Measurements from ENCODE around the gene TLCD5.

TLCD5 gene

GRCh38 chr11:120304526-120304925, 20.6 kb upstream of the TLCD5 start:
- Histone ChIP-seq H3K4me3 (ENCODE audit: low read depth, low read length) (no peak overlapping the region), H3K27me3 (no peaks in the 10 kb centered on the region), H3K36me3 (no peaks in the 10 kb centered on the region), H3K9me3 (no peaks in the 10 kb centered on the region), H3K4me1 (peaks cover 3% of the 10 kb centered on the region; the same call in 1 of the 2 replicates)
- DNase-seq, result no peak
- TF ChIP-seq, protein P1, sequence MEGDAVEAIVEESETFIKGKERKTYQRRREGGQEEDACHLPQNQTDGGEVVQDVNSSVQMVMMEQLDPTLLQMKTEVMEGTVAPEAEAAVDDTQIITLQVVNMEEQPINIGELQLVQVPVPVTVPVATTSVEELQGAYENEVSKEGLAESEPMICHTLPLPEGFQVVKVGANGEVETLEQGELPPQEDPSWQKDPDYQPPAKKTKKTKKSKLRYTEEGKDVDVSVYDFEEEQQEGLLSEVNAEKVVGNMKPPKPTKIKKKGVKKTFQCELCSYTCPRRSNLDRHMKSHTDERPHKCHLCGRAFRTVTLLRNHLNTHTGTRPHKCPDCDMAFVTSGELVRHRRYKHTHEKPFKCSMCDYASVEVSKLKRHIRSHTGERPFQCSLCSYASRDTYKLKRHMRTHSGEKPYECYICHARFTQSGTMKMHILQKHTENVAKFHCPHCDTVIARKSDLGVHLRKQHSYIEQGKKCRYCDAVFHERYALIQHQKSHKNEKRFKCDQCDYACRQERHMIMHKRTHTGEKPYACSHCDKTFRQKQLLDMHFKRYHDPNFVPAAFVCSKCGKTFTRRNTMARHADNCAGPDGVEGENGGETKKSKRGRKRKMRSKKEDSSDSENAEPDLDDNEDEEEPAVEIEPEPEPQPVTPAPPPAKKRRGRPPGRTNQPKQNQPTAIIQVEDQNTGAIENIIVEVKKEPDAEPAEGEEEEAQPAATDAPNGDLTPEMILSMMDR (IDR thresholded peaks at IDR 0.05; ENCODE audit: low read depth, low read length), result no peak

DNA sequence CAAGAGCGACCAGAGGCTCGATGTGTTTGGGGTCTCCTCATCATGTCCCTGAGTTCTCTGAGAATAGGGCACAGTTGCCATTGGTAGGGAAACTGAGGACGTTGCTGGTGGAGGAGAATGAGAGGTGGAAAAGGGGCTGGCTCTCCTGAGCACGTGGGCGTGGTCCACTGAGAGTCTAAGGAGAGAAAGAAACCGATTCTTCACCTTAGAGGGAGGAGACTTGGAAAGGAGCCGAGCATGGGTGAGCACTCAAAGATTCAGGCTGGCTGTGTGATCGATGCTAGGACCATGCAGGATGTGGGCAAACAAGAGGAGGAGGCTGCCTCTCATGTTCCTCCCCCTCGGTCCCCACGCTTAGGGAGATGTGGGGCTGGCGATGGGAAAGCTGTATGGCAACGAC, 19.8 kb upstream of the TLCD5 start:
- H3K27me3 ChIP-seq, result no peaks in the 10 kb centered on the region
- TF ChIP-seq, protein P1 (IDR thresholded peaks at IDR 0.05; ENCODE audit: low read depth, low read length), result no peak
- H3K9me3 ChIP-seq, result no peaks in the 10 kb centered on the region
- no peaks in the 10 kb centered on the region for H3K36me3 ChIP-seq
- no peaks in the 10 kb centered on the region for H3K4me1 ChIP-seq
- H3K4me3 ChIP-seq (ENCODE audit: low read depth, low read length), result no peak overlapping the region
- no peak for DNase-seq

- Histone ChIP-seq H3K9me3 (no peaks in the 10 kb centered on the region), H3K4me1 (no peaks in the 10 kb centered on the region), H3K4me3 (ENCODE audit: low read depth, low read length) (no peak overlapping the region), H3K36me3 (no peaks in the 10 kb centered on the region), H3K27me3 (no peaks in the 10 kb centered on the region)
- TF ChIP-seq, protein P1 (IDR thresholded peaks at IDR 0.05; ENCODE audit: low read depth, low read length), result peak; percentile 30
- DNase-seq, result no peak
These were observed 18.4 kb upstream of the TLCD5 start for GRCh38 chr11:120306519-120307242.

- no peak for DNase-seq
- Histone ChIP-seq H3K4me1 (no peaks in the 10 kb centered on the region), H3K36me3 (no peaks in the 10 kb centered on the region), H3K27me3 (no peaks in the 10 kb centered on the region), H3K4me3 (ENCODE audit: low read depth, low read length) (no peak overlapping the region), H3K9me3 (no peaks in the 10 kb centered on the region)
- TF ChIP-seq, protein P1 (IDR thresholded peaks at IDR 0.05; ENCODE audit: low read depth, low read length), result no peak
These were observed 17.6 kb upstream of the TLCD5 start for GRCh38 chr11:120307476-120307875.

DNA sequence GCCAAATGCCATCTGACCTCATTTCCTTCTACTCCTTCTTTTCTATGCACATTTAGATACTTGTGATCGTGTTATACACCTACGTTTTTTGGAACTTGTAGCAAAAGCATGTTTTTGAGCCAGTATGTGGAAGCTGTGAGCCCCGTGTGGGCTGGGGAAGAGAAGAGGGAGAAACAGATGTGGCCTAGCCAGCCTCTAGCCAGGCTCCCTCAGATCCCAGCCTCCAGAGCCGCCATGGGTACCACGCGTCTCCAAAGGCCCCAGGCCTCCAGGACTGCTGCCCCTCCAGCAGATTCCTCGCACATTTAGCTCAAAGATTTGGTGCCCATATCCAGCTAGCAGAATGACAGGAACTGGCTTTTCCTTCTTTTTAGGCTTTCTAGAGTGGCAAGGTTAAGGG, 17.0 kb upstream of the TLCD5 start:
- Histone ChIP-seq H3K27me3 (no peaks in the 10 kb centered on the region), H3K9me3 (no peaks in the 10 kb centered on the region), H3K36me3 (no peaks in the 10 kb centered on the region), H3K4me3 (ENCODE audit: low read depth, low read length) (no peak overlapping the region), H3K4me1 (no peaks in the 10 kb centered on the region)
- no peak for DNase-seq
- TF ChIP-seq, protein P1 (IDR thresholded peaks at IDR 0.05; ENCODE audit: low read depth, low read length), result no peak

DNA sequence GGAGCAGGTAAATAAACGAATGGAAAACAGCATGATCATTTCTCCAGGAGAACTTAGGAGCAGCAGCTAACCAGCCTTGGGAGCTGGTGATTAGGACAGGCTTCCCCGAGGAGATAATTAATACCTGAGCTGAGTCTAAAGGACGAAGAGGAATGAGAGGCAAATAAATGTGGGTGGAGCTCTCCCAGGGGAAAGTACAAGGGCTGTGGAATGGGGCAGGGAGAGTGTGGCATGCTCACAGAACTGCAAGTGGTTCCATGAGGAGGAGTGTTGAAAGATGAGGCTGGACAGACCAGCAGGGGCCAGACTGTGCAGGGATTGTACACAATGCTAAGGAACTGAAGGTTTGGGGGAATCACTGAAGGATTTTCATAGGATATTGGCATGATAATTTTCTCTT, 14.2 kb upstream of the TLCD5 start:
- Histone ChIP-seq H3K4me3 (ENCODE audit: low read depth, low read length) (no peak overlapping the region), H3K36me3 (no peaks in the 10 kb centered on the region), H3K9me3 (no peaks in the 10 kb centered on the region), H3K27me3 (no peaks in the 10 kb centered on the region), H3K4me1 (no peaks in the 10 kb centered on the region)
- TF ChIP-seq, protein P1 (IDR thresholded peaks at IDR 0.05; ENCODE audit: low read depth, low read length), result no peak
- DNase-seq, result no peak

All from BE2C (cell line).